NCI-H1930 (cell line): ENCODE data around the gene GPNMB.
"Not testable (repeated sequence)": the region's sequence is repeated elsewhere in the genome, so short reads cannot be mapped to it uniquely, and the experiment has no call there.

Source experiments
- DNase-seq, 2 experiments: peaks; one replicate each; lab custom pipeline; 2025; lab: John Stamatoyannopoulos, UW

GPNMB gene

GRCh38 chr7:23299770-23300300, 53.3 kb downstream of the GPNMB start:
- no peak for DNase-seq

GRCh38 chr7:23306936-23307521, 60.5 kb downstream of the GPNMB start:
- DNase-seq = no peak

- DNase-seq = no peak
Observed at GRCh38 chr7:23308754-23309153, 62.2 kb downstream of the GPNMB start.

GRCh38 chr7:23312141-23312540, 65.6 kb downstream of the GPNMB start:
- not testable (repeated sequence) for DNase-seq

- no peak for DNase-seq
Observed at GRCh38 chr7:23315366-23315765, 68.8 kb downstream of the GPNMB start.
